Neural progenitor cell (in vitro differentiated cells): ENCODE results near the gene DCTN2. TPM values are rescaled to one million over a fixed set of nuclear protein-coding genes. Genes with fewer than 3 reads are reported as not detected.

Experiments used
- DNase-seq: peaks from one replicate; pipeline ENCODE4 v3.0.0-alpha.2; 2016; ENCODE audit warnings: low spot score
- H2AFZ ChIP-seq: fragments of 200-600 bp; sonication (generic); replicated peaks from 2 replicates; pipeline ENCODE4 v1.6.1; 2016; ENCODE audit warnings: antibody characterized with exemption
- H3F3A ChIP-seq: fragments of 200-600 bp; sonication (generic); 2 replicates; pipeline ENCODE4 v1.6.1; 2016; ENCODE audit warnings: antibody characterized with exemption, low read depth
- H3K27ac ChIP-seq: fragments of 200-600 bp; sonication (generic); 2 replicates; pipeline ENCODE4 v1.5.1; 2016; ENCODE audit warnings: mild to moderate bottlenecking
- H3K27me3 ChIP-seq: fragments of 200-600 bp; sonication (generic); 2 replicates; pipeline ENCODE4 v1.6.1; 2016; ENCODE audit warnings: mild to moderate bottlenecking, moderate library complexity
- H3K36me3 ChIP-seq: fragments of 200-600 bp; sonication (generic); 2 replicates; pipeline ENCODE4 v1.5.1; 2016
- H3K4me1 ChIP-seq: fragments of 200-600 bp; sonication (generic); 2 replicates; pipeline ENCODE4 v1.6.1; 2016; ENCODE audit warnings: mixed run types
- H3K4me2 ChIP-seq: fragments of 200-600 bp; sonication (generic); 2 replicates; pipeline ENCODE4 v1.6.1; 2016
- H3K4me3 ChIP-seq: fragments of 200-600 bp; sonication (generic); 2 replicates; pipeline ENCODE4 v1.5.1; 2016
- H3K79me2 ChIP-seq: fragments of 200-600 bp; sonication (generic); 2 replicates; pipeline ENCODE4 v1.6.1; 2016; ENCODE audit warnings: low read depth
- H3K9ac ChIP-seq: fragments of 200-600 bp; sonication (generic); 2 replicates; pipeline ENCODE4 v1.6.1; 2016
- H3K9me3 ChIP-seq: fragments of 200-600 bp; sonication (generic); 2 replicates; pipeline ENCODE4 v1.5.1; 2016; ENCODE audit warnings: low read depth
- H4K20me1 ChIP-seq: fragments of 200-600 bp; sonication (generic); 2 replicates; pipeline ENCODE4 v1.6.1; 2016; ENCODE audit warnings: low read depth
- H3K27ac Mint-ChIP-seq: 3 replicates; pipeline ENCODE4 v1.8.0; 2021; ENCODE audit warnings: mixed read lengths
- H3K27me3 Mint-ChIP-seq: 2 replicates; pipeline ENCODE4 v1.8.0; 2022; ENCODE audit warnings: low read depth, mild to moderate bottlenecking, inconsistent platforms, moderate library complexity, mixed read lengths; ENCODE audit not compliant: insufficient read depth
- H3K36me3 Mint-ChIP-seq: 3 replicates; pipeline ENCODE4 v1.8.0; 2021; ENCODE audit warnings: mixed read lengths
- H3K4me1 Mint-ChIP-seq: 3 replicates; pipeline ENCODE4 v1.8.0; 2021; ENCODE audit warnings: mixed read lengths
- H3K4me3 Mint-ChIP-seq: 3 replicates; pipeline ENCODE4 v1.8.0; 2021; ENCODE audit warnings: mild to moderate bottlenecking, moderate library complexity, mixed read lengths
- H3K9me3 Mint-ChIP-seq: 3 replicates; pipeline ENCODE4 v1.8.0; 2020; ENCODE audit warnings: mixed read lengths
- CTCF ChIP-seq: fragments of 200-600 bp; sonication (generic); IDR thresholded peaks from 2 replicates; pipeline ENCODE4 v1.5.1; 2017; ENCODE audit warnings: antibody characterized with exemption, mild to moderate bottlenecking
- EZH2 ChIP-seq: fragments of 200-600 bp; sonication (generic); IDR thresholded peaks from 2 replicates; pipeline ENCODE4 v1.6.1; 2017; ENCODE audit warnings: antibody characterized with exemption, mild to moderate bottlenecking, moderate library complexity
- EZH2phosphoT487 ChIP-seq: fragments of 200-600 bp; sonication (generic); IDR thresholded peaks from 2 replicates; pipeline ENCODE4 v1.6.1; 2017; ENCODE audit warnings: antibody characterized with exemption
- total RNA-seq: library from RNA; depleted of rRNA; stranded (reverse); fragments of >200 nt; gene quantifications from 2 replicates; pipeline ENCODE4 v1.2.3, GENCODE V29; 2015; ENCODE audit warnings: low replicate concordance

The DCTN2 gene
- total RNA-seq, 1 donor from 2014 or later = 147 TPM

- Histone ChIP-seq H3K4me2 (peak overlapping the region; percentile 80), H3K79me2 (peaks cover 15% of the 10 kb centered on the region), H3K4me1 (peaks cover 31% of the 10 kb centered on the region), H3K27me3 (no peaks in the 10 kb centered on the region), H4K20me1 (peaks cover 41% of the 10 kb centered on the region), H3K9me3 (no peaks in the 10 kb centered on the region), H3F3A (peaks cover 55% of the 10 kb centered on the region), H3K9ac (peak overlapping the region; percentile 73), H2AFZ (no peak overlapping the region), H3K27ac (no peak overlapping the region), H3K4me3 (peak overlapping the region; percentile 87), H3K36me3 (no peaks in the 10 kb centered on the region)
- H3K27ac Mint-ChIP-seq = peak overlapping the region; percentile 95
- TF ChIP-seq EZH2phosphoT487 (no peak), EZH2 (no peak), CTCF (no peak)
- peaks cover 12% of the 10 kb centered on the region for H3K36me3 Mint-ChIP-seq
- peaks cover 13% of the 10 kb centered on the region for H3K27me3 Mint-ChIP-seq
- H3K4me1 Mint-ChIP-seq = peaks cover 49% of the 10 kb centered on the region
- peak overlapping the region; percentile 98 for H3K4me3 Mint-ChIP-seq
- DNase-seq = no peak
- no peaks in the 10 kb centered on the region for H3K9me3 Mint-ChIP-seq
Observed at GRCh38 chr12:57523706-57524614, 23.0 kb downstream of the DCTN2 start.

GRCh38 chr12:57522887-57523705 lies 23.9 kb downstream of the DCTN2 start:
- TF ChIP-seq EZH2 (no peak), EZH2phosphoT487 (no peak), CTCF (no peak)
- peak overlapping the region; percentile 95 for H3K27ac Mint-ChIP-seq
- H3K36me3 Mint-ChIP-seq = peaks cover 14% of the 10 kb centered on the region
- Histone ChIP-seq H3K4me3 (peak overlapping the region; percentile 87), H3F3A (peaks cover 64% of the 10 kb centered on the region), H3K9ac (peak overlapping the region; percentile 73), H3K4me2 (peak overlapping the region; percentile 80), H3K79me2 (peaks cover 23% of the 10 kb centered on the region), H2AFZ (no peak overlapping the region), H4K20me1 (peaks cover 50% of the 10 kb centered on the region), H3K9me3 (no peaks in the 10 kb centered on the region), H3K27me3 (no peaks in the 10 kb centered on the region), H3K36me3 (no peaks in the 10 kb centered on the region), H3K27ac (peak overlapping the region; percentile 71), H3K4me1 (peaks cover 33% of the 10 kb centered on the region)
- H3K4me3 Mint-ChIP-seq = peak overlapping the region; percentile 98
- no peak for DNase-seq
- H3K9me3 Mint-ChIP-seq = no peaks in the 10 kb centered on the region
- peaks cover 15% of the 10 kb centered on the region for H3K27me3 Mint-ChIP-seq
- H3K4me1 Mint-ChIP-seq = peaks cover 56% of the 10 kb centered on the region

- Histone ChIP-seq H2AFZ (peak within 1 kb of the TSS; percentile 63), H3K9me3 (no peaks in the 10 kb centered on the region), H3K4me3 (peak within 1 kb of the TSS; percentile 87), H3K27me3 (no peaks in the 10 kb centered on the region), H3K79me2 (peaks cover 24% of the 10 kb centered on the region), H3K27ac (peak within 1 kb of the TSS; percentile 73), H3K36me3 (no peaks in the 10 kb centered on the region), H3F3A (peaks cover 60% of the 10 kb centered on the region), H3K9ac (peak within 1 kb of the TSS; percentile 73), H3K4me2 (peak within 1 kb of the TSS; percentile 80), H3K4me1 (peaks cover 33% of the 10 kb centered on the region), H4K20me1 (peaks cover 53% of the 10 kb centered on the region)
- H3K9me3 Mint-ChIP-seq = no peaks in the 10 kb centered on the region
- TF ChIP-seq EZH2 = no peak
- peak within 1 kb of the TSS; percentile 95 for H3K27ac Mint-ChIP-seq
- DNase-seq = peak; percentile 98
- H3K36me3 Mint-ChIP-seq = peaks cover 15% of the 10 kb centered on the region
- peaks cover 15% of the 10 kb centered on the region for H3K27me3 Mint-ChIP-seq
- peaks cover 55% of the 10 kb centered on the region for H3K4me1 Mint-ChIP-seq
- peak within 1 kb of the TSS; percentile 98 for H3K4me3 Mint-ChIP-seq
Observed at GRCh38 chr12:57522011-57522886, 24.7 kb downstream of the DCTN2 start, which contains the start of gene MBD6. Gene MBD6, plus strand, starts transcription at chr12:57522824. Its CDS starts 1,480 bp downstream, at chr12:57524304.
